HK-2 (cell line): ENCODE measurements around the gene KLF1.
"Not testable (repeated sequence)": the region's sequence is repeated elsewhere in the genome, so short reads cannot be mapped to it uniquely, and the experiment has no call there.

Source experiments
- DNase-seq: peaks from one replicate; pipeline ENCODE4 v3.0.0-alpha.2; 2018; ENCODE audit not compliant: unreplicated experiment

KLF1 gene

GRCh38 chr19:12867120-12868099 is 19.6 kb downstream of the KLF1 start:
- no peak for DNase-seq

GRCh38 chr19:12866416-12867119 is 20.4 kb downstream of the KLF1 start:
- DNase-seq = no peak

- DNase-seq = no peak
Measured at GRCh38 chr19:12865746-12866415, 21.1 kb downstream of the KLF1 start.

- no peak for DNase-seq
Measured at GRCh38 chr19:12864721-12865715, 22.0 kb downstream of the KLF1 start.

- no peak for DNase-seq
Measured at GRCh38 chr19:12864143-12864542, 22.9 kb downstream of the KLF1 start.

- DNase-seq = no peak
Measured at GRCh38 chr19:12859546-12859945, 27.5 kb downstream of the KLF1 start.

GRCh38 chr19:12858041-12858928 is 28.7 kb downstream of the KLF1 start:
- DNase-seq = no peak

- no peak for DNase-seq
Measured at GRCh38 chr19:12856653-12857052, 30.3 kb downstream of the KLF1 start.

- DNase-seq = peak; percentile 93
Measured at GRCh38 chr19:12847159-12848139, 39.6 kb downstream of the KLF1 start.

- DNase-seq = not testable (repeated sequence)
Measured at GRCh38 chr19:12846613-12847012, 40.4 kb downstream of the KLF1 start.

- DNase-seq = no peak
Measured at GRCh38 chr19:12843999-12844732, 42.8 kb downstream of the KLF1 start.

GRCh38 chr19:12843328-12843727 is 43.7 kb downstream of the KLF1 start:
- DNase-seq = no peak

- no peak for DNase-seq
Measured at GRCh38 chr19:12842511-12842910, 44.5 kb downstream of the KLF1 start.

- no peak for DNase-seq
Measured at GRCh38 chr19:12841094-12841493, 45.9 kb downstream of the KLF1 start.

- DNase-seq = no peak
Measured at GRCh38 chr19:12840091-12841079, 46.6 kb downstream of the KLF1 start.

- no peak for DNase-seq
Measured at GRCh38 chr19:12838886-12839756, 47.9 kb downstream of the KLF1 start.
